Fibroblast of lung (primary cell): ENCODE data around the gene CEP85.

Experiments
- EZH2 ChIP-seq: IDR thresholded peaks from 2 replicates; pipeline ENCODE4 v1.5.1; 2012; ENCODE audit warnings: low read length, control low read depth, mild to moderate bottlenecking; ENCODE audit errors: missing control alignments
- TF ChIP-seq, protein P1 (sequence below), 2 donors: IDR thresholded peaks in 1 of 2; conservative IDR thresholded peaks in 1 of 2; 1 replicate in 1 of 2; 2 replicates in 1 of 2; pipeline ENCODE4 v1.5.1; 2011 to 2012; ENCODE audit warnings: low read length in 2 of 2, control low read depth in 1 of 2, inconsistent platforms in 1 of 2, low read depth in 1 of 2, mild to moderate bottlenecking in 1 of 2

DNA sequence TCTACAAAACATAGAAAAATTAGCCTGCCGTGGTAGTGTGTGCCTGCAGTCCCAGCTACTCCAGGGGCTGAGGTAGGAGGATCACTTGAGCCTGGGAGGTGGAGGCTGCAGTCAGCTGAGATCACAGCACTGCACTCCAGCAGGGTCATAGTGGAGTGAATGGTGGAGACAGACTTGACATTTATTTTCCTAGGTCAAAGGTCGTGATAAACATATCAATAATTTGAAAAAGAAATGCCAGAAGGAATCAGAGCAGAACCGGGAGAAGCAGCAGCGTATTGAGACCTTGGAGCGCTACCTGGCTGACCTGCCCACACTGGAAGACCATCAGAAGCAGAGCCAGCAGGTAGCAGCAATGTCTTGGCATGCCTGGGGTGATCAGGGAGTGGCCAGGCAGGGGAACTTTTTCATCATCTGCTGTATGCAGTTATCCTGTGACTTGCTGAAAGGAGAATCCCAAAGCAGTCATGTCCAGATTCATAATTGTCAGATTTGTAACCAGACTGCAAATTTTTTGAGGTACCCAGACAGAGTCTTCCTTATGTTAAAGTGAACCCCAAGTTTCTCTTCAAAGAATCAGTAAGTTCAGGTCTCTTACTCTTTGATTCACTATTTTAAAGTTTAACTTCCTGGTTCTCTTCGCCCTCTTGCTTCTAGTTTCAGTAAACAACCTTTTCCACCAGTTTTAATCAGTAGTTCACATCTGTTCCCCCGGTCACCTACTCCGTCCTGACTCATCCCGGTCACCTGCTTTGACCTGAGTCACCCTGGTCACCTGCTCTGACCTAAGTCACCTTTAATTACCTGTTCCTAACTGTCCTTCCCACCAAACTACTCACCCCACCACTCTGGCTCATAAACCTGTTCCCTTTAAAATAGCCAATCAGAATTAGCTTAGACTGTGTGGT is 34.5 kb downstream of the CEP85 start:
- TF ChIP-seq, protein P1, sequence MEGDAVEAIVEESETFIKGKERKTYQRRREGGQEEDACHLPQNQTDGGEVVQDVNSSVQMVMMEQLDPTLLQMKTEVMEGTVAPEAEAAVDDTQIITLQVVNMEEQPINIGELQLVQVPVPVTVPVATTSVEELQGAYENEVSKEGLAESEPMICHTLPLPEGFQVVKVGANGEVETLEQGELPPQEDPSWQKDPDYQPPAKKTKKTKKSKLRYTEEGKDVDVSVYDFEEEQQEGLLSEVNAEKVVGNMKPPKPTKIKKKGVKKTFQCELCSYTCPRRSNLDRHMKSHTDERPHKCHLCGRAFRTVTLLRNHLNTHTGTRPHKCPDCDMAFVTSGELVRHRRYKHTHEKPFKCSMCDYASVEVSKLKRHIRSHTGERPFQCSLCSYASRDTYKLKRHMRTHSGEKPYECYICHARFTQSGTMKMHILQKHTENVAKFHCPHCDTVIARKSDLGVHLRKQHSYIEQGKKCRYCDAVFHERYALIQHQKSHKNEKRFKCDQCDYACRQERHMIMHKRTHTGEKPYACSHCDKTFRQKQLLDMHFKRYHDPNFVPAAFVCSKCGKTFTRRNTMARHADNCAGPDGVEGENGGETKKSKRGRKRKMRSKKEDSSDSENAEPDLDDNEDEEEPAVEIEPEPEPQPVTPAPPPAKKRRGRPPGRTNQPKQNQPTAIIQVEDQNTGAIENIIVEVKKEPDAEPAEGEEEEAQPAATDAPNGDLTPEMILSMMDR (conservative IDR thresholded peaks at IDR 0.05 in 1 of 2, IDR thresholded peaks at IDR 0.05 in 1 of 2; ENCODE audit: low read depth in 1 of 2, low read length in 2 of 2), result no peak
- TF ChIP-seq EZH2, result no peak
